D721Med (cell line): ENCODE data around the gene IL36RN.
"Not testable (repeated sequence)": the region's sequence is repeated elsewhere in the genome, so short reads cannot be mapped to it uniquely, and the experiment has no call there.

ENCODE experiments used
- DNase-seq: peaks from one replicate; pipeline ENCODE4 v3.0.0; 2011; ENCODE audit warnings: low spot score; ENCODE audit not compliant: insufficient read length
- FAIRE-seq: peaks from 2 replicates; lab custom pipeline; 2011; peaks lifted over from hg19 to GRCh38; lab: Jason Lieb, UNC
- TF ChIP-seq, protein P1 (sequence below): IDR thresholded peaks from 2 replicates; pipeline ENCODE4 v1.5.1; 2012; ENCODE audit warnings: mild to moderate bottlenecking, control low read depth; ENCODE audit not compliant: insufficient read depth; ENCODE audit errors: missing control alignments

The IL36RN gene

GRCh38 chr2:113093613-113093977 is 34.6 kb downstream of the IL36RN start:
- TF ChIP-seq, protein P1, sequence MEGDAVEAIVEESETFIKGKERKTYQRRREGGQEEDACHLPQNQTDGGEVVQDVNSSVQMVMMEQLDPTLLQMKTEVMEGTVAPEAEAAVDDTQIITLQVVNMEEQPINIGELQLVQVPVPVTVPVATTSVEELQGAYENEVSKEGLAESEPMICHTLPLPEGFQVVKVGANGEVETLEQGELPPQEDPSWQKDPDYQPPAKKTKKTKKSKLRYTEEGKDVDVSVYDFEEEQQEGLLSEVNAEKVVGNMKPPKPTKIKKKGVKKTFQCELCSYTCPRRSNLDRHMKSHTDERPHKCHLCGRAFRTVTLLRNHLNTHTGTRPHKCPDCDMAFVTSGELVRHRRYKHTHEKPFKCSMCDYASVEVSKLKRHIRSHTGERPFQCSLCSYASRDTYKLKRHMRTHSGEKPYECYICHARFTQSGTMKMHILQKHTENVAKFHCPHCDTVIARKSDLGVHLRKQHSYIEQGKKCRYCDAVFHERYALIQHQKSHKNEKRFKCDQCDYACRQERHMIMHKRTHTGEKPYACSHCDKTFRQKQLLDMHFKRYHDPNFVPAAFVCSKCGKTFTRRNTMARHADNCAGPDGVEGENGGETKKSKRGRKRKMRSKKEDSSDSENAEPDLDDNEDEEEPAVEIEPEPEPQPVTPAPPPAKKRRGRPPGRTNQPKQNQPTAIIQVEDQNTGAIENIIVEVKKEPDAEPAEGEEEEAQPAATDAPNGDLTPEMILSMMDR, result no peak
- DNase-seq (no peak), FAIRE-seq (no peak)

GRCh38 chr2:113096306-113096705 is 37.3 kb downstream of the IL36RN start:
- DNase-seq, result not testable (repeated sequence)

GRCh38 chr2:113096842-113097618 is 38.0 kb downstream of the IL36RN start:
- DNase-seq, FAIRE-seq: not testable (repeated sequence)

More at GRCh38 chr2:113096306-113096705, 37.3 kb downstream of the IL36RN start:
- FAIRE-seq, result not testable (repeated sequence)

GRCh38 chr2:113098041-113098440 is 39.0 kb downstream of the IL36RN start:
- no peak for FAIRE-seq
- TF ChIP-seq, protein P1, result no peak

DNA sequence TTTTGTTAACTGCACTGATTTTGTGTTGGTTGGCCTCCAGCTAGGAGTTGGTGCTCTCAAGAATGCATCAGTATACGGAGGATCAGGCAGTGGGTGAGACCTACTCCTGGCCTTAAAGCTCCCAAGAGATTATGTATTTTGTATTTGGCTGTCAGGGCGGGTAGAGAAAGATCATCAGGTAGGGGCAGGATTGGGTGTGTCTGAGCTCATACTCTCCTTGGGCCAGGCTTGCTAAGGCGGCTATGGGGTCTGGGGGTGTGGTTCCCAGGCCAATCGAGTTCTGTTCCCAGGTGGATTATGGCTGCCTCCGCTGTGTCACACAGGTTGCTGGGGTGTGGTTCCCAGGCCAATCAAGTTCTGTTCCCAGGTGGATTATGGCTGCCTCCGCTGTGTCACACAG is 39.5 kb downstream of the IL36RN start:
- TF ChIP-seq, protein P1, result no peak
- FAIRE-seq (no peak), DNase-seq (no peak)

More at GRCh38 chr2:113098041-113098440, 39.0 kb downstream of the IL36RN start:
- DNase-seq, result no peak

DNA sequence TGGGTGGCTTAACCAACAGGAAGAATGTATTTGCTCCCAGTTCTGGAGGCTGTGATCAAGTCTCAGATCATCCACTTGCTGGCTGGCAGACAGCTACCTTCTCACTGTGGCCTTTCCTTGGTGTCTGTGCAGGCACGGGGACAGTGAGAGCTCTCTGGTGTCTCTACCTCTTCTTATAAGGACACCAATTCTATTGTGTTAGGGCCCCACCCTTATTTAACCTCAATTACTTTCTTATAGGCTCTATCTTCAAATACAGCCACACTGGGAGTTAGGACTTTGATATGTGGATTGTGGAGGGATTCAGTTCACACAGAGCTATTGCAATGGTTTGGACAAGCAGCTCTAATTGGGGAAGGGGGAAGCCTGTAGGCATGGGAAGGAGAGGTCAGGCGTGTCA is 43.1 kb downstream of the IL36RN start:
- FAIRE-seq (no peak), DNase-seq (no peak)
- TF ChIP-seq, protein P1, result no peak

GRCh38 chr2:113103277-113103676 is 44.3 kb downstream of the IL36RN start:
- DNase-seq, result no peak
- FAIRE-seq, result no peak
- TF ChIP-seq, protein P1, result no peak

GRCh38 chr2:113104054-113104611 is 45.1 kb downstream of the IL36RN start:
- TF ChIP-seq, protein P1, result no peak
- DNase-seq, result no peak
- no peak for FAIRE-seq
